Measurements from ENCODE around the gene FAM199X.

Gene FAM199X

GRCh38 chrX:104165894-104166734 lies at the start of gene FAM199X:
FAM199X (plus strand) TSS chrX:104166453; CDS start chrX:104166786, 333 bp downstream.
- peak; percentile 90 for DNase-seq

DNA sequence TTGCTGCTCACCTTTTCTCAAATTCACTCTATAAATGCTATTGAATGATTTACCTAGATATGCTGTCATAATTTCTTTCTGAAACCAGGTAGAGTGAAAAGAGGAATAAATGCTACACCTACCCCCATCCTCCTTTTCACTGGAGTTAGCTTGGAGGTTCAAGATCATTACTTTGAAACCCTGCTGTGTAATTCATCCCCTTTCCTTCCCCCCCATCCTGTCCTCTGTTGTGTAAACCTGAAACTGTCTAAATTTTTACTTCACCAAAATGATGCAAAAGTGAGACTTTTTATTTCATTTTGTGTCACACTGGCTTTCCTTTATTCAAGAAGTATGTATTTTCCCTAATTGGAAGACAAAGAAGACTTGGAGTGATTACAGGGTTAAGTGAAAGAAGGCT lies 48.5 kb upstream of the FAM199X start:
- no peak for DNase-seq

GRCh38 chrX:104118765-104119164 lies 47.5 kb upstream of the FAM199X start:
- DNase-seq, result peak; percentile 45

DNA sequence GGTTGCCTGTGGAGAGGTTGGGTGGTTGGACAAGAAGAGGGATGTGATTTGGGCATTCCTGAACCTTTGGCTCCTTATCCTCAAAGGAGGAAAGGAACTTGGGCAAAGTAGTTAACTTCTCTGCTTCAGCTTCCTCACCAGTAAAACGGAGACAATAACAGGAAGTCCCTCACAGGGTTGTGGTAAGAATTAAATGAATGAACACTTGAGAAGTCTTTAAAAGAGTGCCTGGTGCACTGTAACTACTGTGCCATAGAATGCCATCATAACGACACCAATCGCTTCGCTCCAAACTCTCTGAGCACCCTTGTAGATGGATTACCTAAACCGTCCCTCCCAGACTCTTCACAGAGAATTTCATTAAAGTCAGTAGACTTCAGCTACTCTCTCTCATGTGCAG lies 43.4 kb upstream of the FAM199X start:
- no peak for DNase-seq

DNA sequence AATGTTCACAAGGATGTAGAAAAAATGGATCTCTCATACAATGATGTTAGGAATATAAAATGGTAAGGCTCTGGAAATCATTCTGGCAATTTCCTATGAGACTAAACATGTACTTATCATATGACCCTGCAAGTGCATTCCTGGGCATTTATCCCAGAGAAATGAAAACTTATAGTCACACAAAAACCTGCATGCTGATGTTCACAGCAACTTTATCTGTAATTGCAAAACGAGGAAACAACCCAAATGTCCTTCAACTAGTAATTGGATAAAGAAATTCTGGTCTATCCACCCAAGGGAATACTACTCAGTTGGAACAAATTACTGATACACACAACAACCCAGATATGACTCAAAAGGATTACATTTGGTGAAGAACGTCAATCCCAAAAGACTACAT lies 39.4 kb upstream of the FAM199X start:
- no peak for DNase-seq

- DNase-seq, result no peak
These were observed 35.4 kb upstream of the FAM199X start for GRCh38 chrX:104130808-104131207.

- no peak for DNase-seq
These were observed 31.5 kb upstream of the FAM199X start for GRCh38 chrX:104134583-104135261.

DNA sequence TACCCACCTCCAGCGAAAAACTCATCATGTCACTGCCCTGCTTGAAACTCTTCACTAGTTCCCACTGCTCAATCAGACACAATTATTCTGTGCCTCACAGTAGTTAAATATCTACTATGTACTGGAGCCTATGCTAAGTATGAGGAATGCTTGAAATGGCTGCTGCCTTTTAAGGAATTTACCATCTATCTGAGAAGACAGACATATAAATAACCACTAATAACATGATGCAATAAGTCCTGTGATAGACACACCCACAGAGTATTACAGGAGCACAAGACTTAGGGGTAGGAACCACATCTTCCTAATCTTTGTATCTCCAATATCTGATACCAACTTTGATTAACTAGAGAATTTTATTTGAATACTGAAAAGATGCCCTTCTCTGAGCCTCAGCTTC lies 30.6 kb upstream of the FAM199X start:
- no peak for DNase-seq

- peak; percentile 89 for DNase-seq
These were observed 29.8 kb upstream of the FAM199X start for GRCh38 chrX:104136241-104137019.

DNA sequence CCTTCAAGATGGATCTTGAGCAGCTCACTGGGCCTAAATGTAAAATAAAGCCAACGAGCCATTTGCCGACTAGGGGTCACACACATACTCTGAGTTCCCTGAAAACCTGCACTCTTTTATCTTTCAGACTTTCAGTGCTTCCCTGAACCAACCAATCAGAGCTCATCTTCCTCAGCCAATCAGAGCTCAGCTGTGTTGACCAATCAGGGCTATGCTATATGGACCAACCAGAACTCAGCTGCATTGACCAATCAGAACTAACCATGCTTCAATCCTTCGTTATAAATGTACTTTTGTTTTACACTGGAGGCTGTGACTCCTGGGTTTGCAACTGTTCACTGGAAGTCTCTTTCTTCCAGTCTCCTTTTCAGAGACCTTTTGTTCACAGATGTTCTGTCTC lies 28.8 kb upstream of the FAM199X start:
- no peak for DNase-seq

DNA sequence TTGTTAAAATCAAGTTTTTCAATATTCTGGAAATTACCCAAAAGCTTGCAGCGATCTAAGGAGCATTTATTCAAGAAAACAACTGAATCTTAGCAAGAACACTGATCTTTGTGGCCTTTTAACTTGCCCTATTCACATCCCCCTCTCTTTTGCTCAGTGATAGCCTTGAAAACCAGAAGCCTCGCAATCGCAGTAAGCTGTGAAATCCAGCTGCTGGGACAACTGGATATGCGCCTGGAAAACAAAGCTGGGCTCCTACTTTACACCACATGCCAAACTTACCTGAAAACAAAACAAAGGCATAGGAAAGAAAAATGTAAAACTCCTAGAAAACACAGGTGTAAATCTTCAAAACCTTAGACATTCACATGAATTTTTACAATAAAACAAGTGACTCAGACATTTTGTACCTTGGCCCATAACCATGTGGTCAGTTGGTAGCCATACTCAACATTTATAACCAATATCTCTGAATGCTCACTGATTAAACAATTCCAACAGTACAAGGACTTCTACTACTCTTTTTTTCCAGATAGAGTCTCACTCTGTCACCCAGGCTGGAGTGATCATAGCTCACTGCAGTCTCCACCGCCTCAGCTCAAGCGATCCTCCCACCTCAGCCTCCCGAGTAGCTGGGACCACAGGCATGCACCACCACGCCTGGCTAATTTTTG lies 25.0 kb upstream of the FAM199X start:
- no peak for DNase-seq

DNA sequence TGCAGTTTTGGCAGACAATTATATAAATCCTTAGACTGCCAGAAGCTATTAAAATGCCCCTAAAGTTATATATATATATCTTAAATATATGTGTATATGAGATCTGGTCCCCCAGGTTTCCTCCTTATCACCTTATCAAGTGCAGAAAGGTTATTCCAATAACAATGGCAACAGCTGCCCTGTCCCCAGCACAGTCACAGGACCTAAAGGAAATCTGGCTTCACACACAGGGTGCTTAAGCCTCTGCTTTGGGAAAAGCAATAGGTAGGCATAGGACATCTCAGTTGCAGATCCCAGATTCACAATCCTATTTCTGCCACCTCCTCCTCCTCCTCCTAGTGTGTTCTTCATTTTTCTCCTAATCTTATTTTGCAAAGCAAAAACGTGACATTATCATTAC lies 15.2 kb upstream of the FAM199X start:
- no peak for DNase-seq

- peak; percentile 95 for DNase-seq
These were observed 9.4 kb upstream of the FAM199X start, which contains the start of gene SLC25A53 for GRCh38 chrX:104156630-104157529. SLC25A53 (minus strand) TSS chrX:104157009; CDS start chrX:104105257, 51,752 bp downstream.

DNA sequence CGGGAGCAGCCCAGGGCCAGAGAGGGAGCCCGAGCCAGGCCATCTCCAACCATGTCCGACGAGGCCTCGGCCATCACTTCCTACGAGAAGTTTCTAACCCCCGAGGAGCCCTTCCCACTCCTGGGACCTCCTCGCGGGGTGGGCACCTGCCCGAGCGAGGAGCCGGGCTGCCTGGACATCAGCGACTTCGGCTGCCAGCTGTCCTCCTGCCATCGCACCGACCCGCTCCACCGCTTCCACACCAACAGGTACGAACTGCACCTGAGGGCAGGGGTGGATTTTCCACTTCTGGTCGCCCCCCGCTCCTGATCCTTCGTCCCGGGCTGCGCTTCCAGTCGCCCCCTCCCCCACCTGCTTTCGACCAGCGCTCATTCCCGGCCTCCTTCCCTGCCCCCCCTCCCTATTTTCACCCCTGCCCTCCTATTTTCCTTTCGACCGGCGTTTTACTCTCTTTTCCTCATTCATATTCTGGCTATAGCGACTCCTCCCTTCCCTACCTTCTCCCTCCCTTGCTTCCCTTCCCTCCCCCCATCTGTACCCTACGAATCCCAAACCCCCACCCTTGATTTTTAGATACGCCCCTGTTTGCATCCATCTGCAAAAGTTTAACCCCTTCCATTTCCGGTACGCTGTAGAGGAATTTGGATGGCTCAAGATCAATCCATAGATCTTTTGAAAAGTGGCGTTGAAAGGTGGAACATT lies 633 bp downstream of the FAM199X start:
- no peak for DNase-seq

- no peak for DNase-seq
These were observed 1.9 kb downstream of the FAM199X start for GRCh38 chrX:104168127-104168526.

GRCh38 chrX:104172121-104172520 lies 5.9 kb downstream of the FAM199X start:
- DNase-seq, result no peak

DNA sequence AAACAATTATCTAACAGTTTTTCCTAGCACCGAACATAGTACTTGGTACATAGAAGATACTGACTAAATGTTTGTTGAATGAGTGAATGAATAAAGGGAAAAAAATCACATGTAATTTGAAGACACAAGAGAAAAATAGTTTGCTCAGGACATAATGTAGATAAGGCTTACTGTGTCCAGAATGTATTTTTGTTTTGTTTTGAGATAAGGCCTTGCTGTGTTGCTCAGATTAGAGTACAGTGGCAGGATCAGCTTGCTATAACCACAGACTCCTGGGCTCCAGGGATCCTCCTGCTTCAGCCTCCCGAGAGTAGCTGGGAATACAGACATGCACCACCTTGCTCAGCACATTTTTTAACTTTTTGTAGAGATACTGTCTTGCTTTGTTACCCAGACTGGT lies 6.5 kb downstream of the FAM199X start:
- no peak for DNase-seq

DNA sequence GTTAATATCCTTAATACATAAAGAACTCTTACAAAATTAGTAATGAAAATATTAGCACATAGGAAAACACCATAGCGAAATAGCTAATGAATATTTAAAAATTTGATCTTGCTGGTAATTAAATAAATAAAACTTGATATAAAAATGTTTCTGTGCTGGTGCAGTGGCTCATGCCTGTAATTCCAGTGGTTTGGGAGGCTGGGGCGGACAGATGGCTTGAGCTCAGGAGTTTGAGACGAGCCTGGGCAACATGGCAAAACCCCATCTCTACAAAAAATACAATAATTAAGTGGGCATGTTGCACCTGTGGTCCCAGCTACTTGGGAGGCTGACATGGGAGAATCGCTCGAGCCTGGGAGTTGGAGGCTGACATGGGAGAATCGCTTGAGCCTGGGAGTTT lies 7.6 kb downstream of the FAM199X start:
- DNase-seq, result no peak

DNA sequence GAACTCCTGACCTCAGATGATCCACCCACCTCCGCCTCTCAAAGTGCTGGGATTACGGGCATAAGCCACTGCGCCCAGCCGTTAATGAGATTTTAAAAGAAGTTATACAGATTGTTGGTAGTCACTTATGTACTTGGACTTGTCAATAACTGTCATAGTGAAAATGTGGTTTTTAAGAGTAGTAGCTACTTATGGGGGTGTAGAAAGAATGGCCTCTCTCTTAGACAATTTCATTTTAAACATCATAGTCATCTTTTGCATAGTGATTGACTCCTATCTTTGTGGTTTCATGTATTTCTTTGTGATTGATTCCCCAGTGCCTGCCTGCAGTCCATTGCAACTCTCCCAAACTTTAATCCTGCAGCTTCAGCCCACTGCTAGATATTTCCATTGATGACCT lies 17.4 kb downstream of the FAM199X start:
- DNase-seq, result no peak

- no peak for DNase-seq
These were observed 21.7 kb downstream of the FAM199X start for GRCh38 chrX:104187931-104188330.

DNA sequence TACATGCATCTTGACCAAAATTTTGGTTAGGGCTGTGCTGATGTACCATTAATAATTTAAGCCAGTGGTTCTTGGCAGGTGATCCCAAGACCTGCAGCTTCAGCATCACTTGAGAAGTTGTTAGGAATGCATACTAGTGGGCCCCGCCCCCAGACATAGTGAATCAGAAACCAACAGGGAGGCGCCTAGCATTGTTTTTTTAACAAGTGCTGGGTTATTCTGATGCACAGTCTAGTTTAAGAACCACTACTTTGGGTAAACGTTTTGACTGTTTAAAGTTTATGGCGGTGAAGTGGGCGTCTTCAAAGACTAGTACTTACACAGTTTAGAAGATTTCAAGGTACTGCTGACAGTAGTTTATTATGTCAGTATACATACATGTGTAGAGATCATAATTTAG lies 23.6 kb downstream of the FAM199X start:
- DNase-seq, result no peak
